ENCODE results near the gene TPRN. TPM values are rescaled to one million over a fixed set of nuclear protein-coding genes. Genes with fewer than 3 reads are reported as not detected.
A peak's percentile ranks its signal among the peaks of the same experiment; 100 is the strongest.

TPRN gene
- total RNA-seq, 1 experiment from 2014 or later = 24.9 TPM

GRCh38 chr9:137213160-137214060 is 12.9 kb upstream of the TPRN start:
- H4K20me1 ChIP-seq (ENCODE audit: insufficient read depth) = no peaks in the 10 kb centered on the region
- H3K9ac ChIP-seq (ENCODE audit: low read length) = no peak overlapping the region
- CTCF ChIA-PET = interaction anchor here (0.7 to 2.4 kb wide), 6 partner anchors 9 to 49 kb away, joined by 3 to 16 read pairs (median 5); partner anchors contain the start of genes RNF208 and RNF224
- no peak overlapping the region for H2AFZ ChIP-seq (ENCODE audit: low read depth, low read length, poor library complexity, severe bottlenecking)
- ATAC-seq = peak; percentile 33
- POLR2A ChIA-PET = interaction anchor here (0.9 to 1.5 kb wide), 5 partner anchors 10 to 50 kb away, joined by 3 to 4 read pairs (median 3); partner anchors contain the start of gene CYSRT1
- no peak overlapping the region for H3K4me3 ChIP-seq (replicated peaks in 1 of 2; ENCODE audit: low read depth in 1 of 2, low read length in 2 of 2)
- no peaks in the 10 kb centered on the region for H3K9me3 ChIP-seq (ENCODE audit: control insufficient read depth in 1 of 2, insufficient read depth in 1 of 2, low read depth in 1 of 2, low read length in 2 of 2)
- RAD21 ChIA-PET (ENCODE audit: low non-redundant PET in 1 of 2, low total read pairs in 2 of 2, uncharacterized antibody in 2 of 2, unreplicated experiment in 2 of 2) = interaction anchor here (0.7 to 0.8 kb wide), 2 partner anchors 14 kb away, joined by 3 to 4 read pairs; partner anchors contain the start of gene RNF224 (in 2 of the 2)
- no peak overlapping the region for H3K4me2 ChIP-seq (ENCODE audit: low read length)
- DNase-seq (ENCODE audit: low read depth, low spot score) = no peak
- no TSS peak for BruUV-seq (replicated peaks)
- H3K9me2 ChIP-seq (ENCODE audit: insufficient read depth) = no peaks in the 10 kb centered on the region
- no peaks in the 10 kb centered on the region for H3K27me3 ChIP-seq (ENCODE audit: insufficient read depth, low read length)
- H3K27ac ChIP-seq (ENCODE audit: low read depth, low read length) = peak overlapping the region; percentile 45; the same call in 1 of the 2 replicates
- peaks cover 0 to 7% of the 10 kb centered on the region in 2 experiments; a peak in 1 of 4 replicates for H3K36me3 ChIP-seq (ENCODE audit: control insufficient read depth in 1 of 2, insufficient read depth in 2 of 2, low read length in 2 of 2)
- no peak for TF ChIP-seq SIN3A (IDR thresholded peaks at IDR 0.05; ENCODE audit: low read depth)
- peak in 2 of 3 experiments; percentile 63; a peak in 4 of 6 replicates for TF ChIP-seq CTCF (IDR thresholded peaks at IDR 0.05 in 2 of 3, conservative IDR thresholded peaks at IDR 0.05 in 1 of 3; ENCODE audit: borderline replicate concordance in 1 of 3, insufficient read depth in 1 of 3, low read depth in 2 of 3, low read length in 2 of 3)
- intact Hi-C loops (cut with micrococcal nuclease) = no loop called here
- H3K79me2 ChIP-seq (ENCODE audit: insufficient read depth, low read length) = no peaks in the 10 kb centered on the region
- peaks cover 19 to 32% of the 10 kb centered on the region in 2 experiments for H3K4me1 ChIP-seq (ENCODE audit: control insufficient read depth in 1 of 2, insufficient read depth in 2 of 2, low read length in 2 of 2)

- no peak for ATAC-seq
- intact Hi-C loops (cut with micrococcal nuclease) = no loop called here
- RAD21 ChIA-PET (ENCODE audit: low non-redundant PET in 1 of 2, low total read pairs in 2 of 2, uncharacterized antibody in 2 of 2, unreplicated experiment in 2 of 2) = no interaction called here
- Histone ChIP-seq H3K79me2 (ENCODE audit: insufficient read depth, low read length) (peaks cover 1% of the 10 kb centered on the region; the same call in 1 of the 2 replicates), H3K4me1 (ENCODE audit: control insufficient read depth in 1 of 2, insufficient read depth in 2 of 2, low read length in 2 of 2) (peaks cover 10 to 23% of the 10 kb centered on the region in 2 experiments), H4K20me1 (ENCODE audit: insufficient read depth) (no peaks in the 10 kb centered on the region), H3K4me3 (replicated peaks in 1 of 2; ENCODE audit: low read depth in 1 of 2, low read length in 2 of 2) (no peak overlapping the region), H3K36me3 (ENCODE audit: control insufficient read depth in 1 of 2, insufficient read depth in 2 of 2, low read length in 2 of 2) (peaks cover 0 to 7% of the 10 kb centered on the region in 2 experiments; a peak in 1 of 4 replicates), H3K9ac (ENCODE audit: low read length) (no peak overlapping the region), H3K9me2 (ENCODE audit: insufficient read depth) (no peaks in the 10 kb centered on the region), H3K27me3 (ENCODE audit: insufficient read depth, low read length) (no peaks in the 10 kb centered on the region), H3K9me3 (ENCODE audit: control insufficient read depth in 1 of 2, insufficient read depth in 1 of 2, low read depth in 1 of 2, low read length in 2 of 2) (no peaks in the 10 kb centered on the region), H2AFZ (ENCODE audit: low read depth, low read length, poor library complexity, severe bottlenecking) (no peak overlapping the region), H3K4me2 (ENCODE audit: low read length) (no peak overlapping the region), H3K27ac (ENCODE audit: low read depth, low read length) (no peak overlapping the region)
- DNase-seq (ENCODE audit: low read depth, low spot score) = no peak
- no TSS peak for BruUV-seq (replicated peaks)
- TF ChIP-seq SIN3A (IDR thresholded peaks at IDR 0.05; ENCODE audit: low read depth) (no peak), JUND (IDR thresholded peaks at IDR 0.05) (no peak), CTCF (IDR thresholded peaks at IDR 0.05 in 2 of 3, conservative IDR thresholded peaks at IDR 0.05 in 1 of 3; ENCODE audit: borderline replicate concordance in 1 of 3, insufficient read depth in 1 of 3, low read depth in 2 of 3, low read length in 2 of 3) (peak in 2 of 3 experiments; percentile 22 to 28; a peak in 2 of 6 replicates)
- CTCF ChIA-PET = no interaction called here
- POLR2A ChIA-PET = interaction anchor here (1.4 kb wide), 1 partner anchor 49 kb away, joined by 3 read pairs; no protein-coding TSS in a partner anchor
Measured at GRCh38 chr9:137212520-137212919, 12.0 kb upstream of the TPRN start.
